Smooth muscle cell of the umbilical artery (primary cell): ENCODE measurements around the gene CCDC90B. TPM values are rescaled to one million over a fixed set of nuclear protein-coding genes. Genes with fewer than 3 reads are reported as not detected.

Source experiments
- total RNA-seq: library from RNA; depleted of rRNA; stranded (reverse); fragments of >200 nt; gene quantifications from 2 replicates; pipeline ENCODE4 v1.2.3, GENCODE V29; 2014

CCDC90B gene
- 64.2 and 76.0 TPM in 2 replicates for total RNA-seq

GRCh38 chr11:83285771-83286528 lies at the start of gene CCDC90B:
Gene CCDC90B, minus strand, starts transcription at chr11:83286367. Its CDS starts 395 bp downstream, at chr11:83285972.

Other genes starting within 250 kb of the CCDC90B start
- 13.1 and 25.8 TPM in 2 replicates for gene RAB30, start 214.5 kb downstream of the CCDC90B start, total RNA-seq
- gene PCF11, start 129.2 kb downstream of the CCDC90B start, total RNA-seq, result 36.2 and 42.8 TPM in 2 replicates
- gene ANKRD42, start 92.7 kb downstream of the CCDC90B start, total RNA-seq, result 13.3 and 17.8 TPM in 2 replicates